GM23338 (cell line): Measurements from ENCODE around the gene TMED8. TPM values are rescaled to one million over a fixed set of nuclear protein-coding genes. Genes with fewer than 3 reads are reported as not detected.
"Not testable (repeated sequence)": the region's sequence is repeated elsewhere in the genome, so short reads cannot be mapped to it uniquely, and the experiment has no call there.

Experiments used
- ATAC-seq: fragments of 200-7000 bp; cut with Tn5 transposase; 3 replicates; pipeline ENCODE4 v1.9.1; 2020
- DNase-seq: peaks from one replicate; pipeline ENCODE4 v3.0.0-alpha.2; 2015; ENCODE audit warnings: low spot score
- H2AFZ ChIP-seq: fragments of 200-600 bp; sonication (generic); 2 replicates; pipeline ENCODE4 v1.8.0; 2016; ENCODE audit warnings: antibody characterized with exemption, mild to moderate bottlenecking, moderate library complexity
- H3F3A ChIP-seq: fragments of 200-600 bp; sonication (generic); replicated peaks from 2 replicates; pipeline ENCODE4 v1.8.0; 2017; ENCODE audit warnings: antibody characterized with exemption, mixed run types, low read depth
- H3K27ac ChIP-seq: fragments of 200-600 bp; sonication (generic); 2 replicates; pipeline ENCODE4 v1.6.1; 2016; ENCODE audit warnings: low read depth
- H3K27me3 ChIP-seq: fragments of 200-600 bp; sonication (generic); 2 replicates; pipeline ENCODE4 v1.8.0; 2016; ENCODE audit warnings: mild to moderate bottlenecking, mixed run types, moderate library complexity; ENCODE audit not compliant: insufficient read depth
- H3K36me3 ChIP-seq: fragments of 200-600 bp; sonication (generic); 2 replicates; pipeline ENCODE4 v1.8.0; 2016; ENCODE audit warnings: mild to moderate bottlenecking; ENCODE audit not compliant: insufficient read depth
- H3K4me1 ChIP-seq: fragments of 200-600 bp; sonication (generic); 2 replicates; pipeline ENCODE4 v1.8.0; 2016; ENCODE audit warnings: mild to moderate bottlenecking, moderate library complexity; ENCODE audit not compliant: insufficient read depth
- H3K4me2 ChIP-seq: fragments of 200-600 bp; sonication (generic); 2 replicates; pipeline ENCODE4 v1.7.1; 2017; ENCODE audit warnings: mixed run types
- H3K4me3 ChIP-seq: fragments of 200-600 bp; sonication (generic); 2 replicates; pipeline ENCODE4 v1.6.1; 2016; ENCODE audit warnings: mixed run types
- H3K79me2 ChIP-seq: fragments of 200-600 bp; sonication (generic); replicated peaks from 2 replicates; pipeline ENCODE4 v1.8.0; 2017; ENCODE audit warnings: mild to moderate bottlenecking; ENCODE audit not compliant: insufficient read depth
- H3K9me2 ChIP-seq: fragments of 200-600 bp; sonication (generic); 2 replicates; pipeline ENCODE4 v1.8.0; 2017; ENCODE audit not compliant: insufficient read depth
- H4K20me1 ChIP-seq: fragments of 200-600 bp; sonication (generic); replicated peaks from 2 replicates; pipeline ENCODE4 v1.8.0; 2017; ENCODE audit warnings: mild to moderate bottlenecking; ENCODE audit not compliant: insufficient read depth
- H3K27ac Mint-ChIP-seq: 2 replicates; pipeline ENCODE4 v1.8.0; 2020; ENCODE audit warnings: inconsistent platforms, mild to moderate bottlenecking, moderate library complexity, mixed read lengths
- H3K27me3 Mint-ChIP-seq: 3 replicates; pipeline ENCODE4 v1.8.0; 2022; ENCODE audit warnings: low read depth, mild to moderate bottlenecking, moderate library complexity, mixed read lengths, inconsistent platforms; ENCODE audit not compliant: insufficient read depth, poor library complexity
- H3K36me3 Mint-ChIP-seq: 3 replicates; pipeline ENCODE4 v1.8.0; 2021; ENCODE audit warnings: low read depth, mild to moderate bottlenecking, inconsistent platforms, moderate library complexity, mixed read lengths
- H3K4me1 Mint-ChIP-seq: 3 replicates; pipeline ENCODE4 v1.8.0; 2020; ENCODE audit warnings: mild to moderate bottlenecking, inconsistent platforms, mixed read lengths
- H3K4me3 Mint-ChIP-seq: 3 replicates; pipeline ENCODE4 v1.8.0; 2021; ENCODE audit warnings: moderate library complexity, mild to moderate bottlenecking, inconsistent platforms, mixed read lengths
- H3K9me3 Mint-ChIP-seq: 3 replicates; pipeline ENCODE4 v1.8.0; 2020; ENCODE audit warnings: moderate library complexity, mild to moderate bottlenecking, inconsistent platforms, mixed read lengths
- CREB1 ChIP-seq: fragments of 250-450 bp; sonication (Bioruptor Pico); IDR thresholded peaks from 2 replicates; pipeline ENCODE4 v1.5.0; 2020; ENCODE audit warnings: low read depth, mild to moderate bottlenecking, moderate library complexity
- EZH2 ChIP-seq: fragments of 200-600 bp; sonication (generic); IDR thresholded peaks from one replicate; pipeline ENCODE4 v1.8.0; 2017; ENCODE audit warnings: antibody characterized with exemption, mild to moderate bottlenecking, low read depth; ENCODE audit not compliant: unreplicated experiment
- EZH2phosphoT487 ChIP-seq: fragments of 200-600 bp; sonication (generic); IDR thresholded peaks from one replicate; pipeline ENCODE4 v1.8.1; 2018; ENCODE audit warnings: antibody characterized with exemption; ENCODE audit not compliant: unreplicated experiment
- JUNB ChIP-seq: IDR thresholded peaks from one replicate; pipeline ENCODE4 v1.6.1; 2016; ENCODE audit warnings: antibody characterized with exemption; ENCODE audit not compliant: unreplicated experiment
- NANOG ChIP-seq: IDR thresholded peaks from 2 replicates; pipeline ENCODE4 v1.6.1; 2016; ENCODE audit warnings: antibody characterized with exemption, borderline replicate concordance
- POLR2AphosphoS5 ChIP-seq: IDR thresholded peaks from 2 replicates; pipeline ENCODE4 v1.6.1; 2016; ENCODE audit warnings: antibody characterized with exemption, low read depth
- ZNF114 ChIP-seq: fragments of 250-450 bp; sonication (Bioruptor Pico); IDR thresholded peaks from 2 replicates; pipeline ENCODE4 v1.5.0; 2020; ENCODE audit warnings: mild to moderate bottlenecking, moderate library complexity
- ZNF331 ChIP-seq: fragments of 250-450 bp; sonication (Bioruptor Pico); IDR thresholded peaks from 2 replicates; pipeline ENCODE4 v1.5.0; 2020; ENCODE audit warnings: low read depth, mild to moderate bottlenecking, moderate library complexity
- polyA plus RNA-seq: library from polyadenylated mRNA; unstranded; fragments of >200 nt; fragmentation: Nextera tagmentation; extraction: Ambion mirVana; gene quantifications from 2 replicates; pipeline ENCODE4 v1.2.1, GENCODE V29; 2016
- total RNA-seq: library from RNA; depleted of rRNA; stranded (reverse); fragments of >200 nt; shearing (Covaris generic); gene quantifications from 2 replicates; pipeline ENCODE4 v1.2.3, GENCODE V29; 2014
- TF ChIP-seq, protein P1 (sequence below): IDR thresholded peaks from one replicate; pipeline ENCODE4 v1.6.1; 2018; ENCODE audit warnings: antibody characterized with exemption; ENCODE audit not compliant: unreplicated experiment
- TF ChIP-seq, protein P2 (sequence below), 2 experiments: fragments of 200-600 bp in 1 of 2; sonication (generic) in 1 of 2; conservative IDR thresholded peaks; 2 replicates each; pipeline versions ENCODE4 v1.5.1 to v1.6.1; 2016 to 2017; ENCODE audit warnings: antibody characterized with exemption in 2 of 2, low read depth in 2 of 2, mild to moderate bottlenecking in 2 of 2, moderate library complexity in 1 of 2

TMED8 gene
- total and polyA plus RNA-seq, 2 experiments from 2014 or later: 4.3 to 13.8 TPM

DNA sequence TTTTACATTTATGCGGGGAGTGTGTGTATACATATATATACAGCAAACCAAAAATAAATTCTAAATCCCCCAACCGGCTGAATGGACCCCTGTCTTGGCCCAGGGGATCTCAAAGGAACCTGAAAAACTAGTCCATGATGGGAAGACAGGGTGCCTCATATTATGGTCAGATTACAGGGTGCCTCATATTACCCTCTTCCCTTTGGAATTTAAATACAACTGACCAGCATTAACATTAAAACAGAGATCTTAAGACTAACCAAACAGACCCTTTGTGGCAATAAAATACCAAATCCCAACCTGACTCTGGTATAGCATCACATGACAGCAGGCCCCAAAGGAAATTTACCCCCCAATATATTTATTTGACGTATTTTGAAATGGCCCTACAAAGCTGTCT is 39.0 kb downstream of the TMED8 start:
- Histone ChIP-seq H3K27ac (peak overlapping the region; percentile 68), H3K4me2 (peak overlapping the region; percentile 23; the same call in 1 of the 2 replicates)

DNA sequence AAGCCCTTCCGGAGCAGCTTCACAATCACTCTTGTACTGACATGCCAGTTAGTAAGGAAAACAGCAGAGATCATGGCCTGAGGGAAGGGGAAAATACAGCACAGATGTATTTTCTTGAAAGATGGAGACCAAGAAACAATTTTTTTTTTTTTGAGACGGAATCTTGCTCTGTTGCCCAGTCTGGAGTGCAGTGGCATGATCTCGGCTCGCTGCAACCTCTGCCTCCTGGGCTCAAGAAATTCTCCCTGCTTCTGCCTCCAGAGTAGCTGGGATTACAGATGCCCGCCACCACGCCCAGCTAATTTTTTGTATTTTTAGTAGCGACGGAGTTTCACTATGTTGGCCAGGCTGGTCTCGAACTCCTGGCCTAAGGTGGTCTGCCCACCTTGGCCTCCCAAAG is 39.6 kb downstream of the TMED8 start:
- not testable (repeated sequence) for H3K4me3 ChIP-seq, H3K4me3 Mint-ChIP-seq, H3K9me2 ChIP-seq, H3K27me3 Mint-ChIP-seq, H4K20me1 ChIP-seq, ATAC-seq, H3K79me2 ChIP-seq, H2AFZ ChIP-seq, H3K36me3 ChIP-seq, H3F3A ChIP-seq, H3K9me3 Mint-ChIP-seq, H3K27me3 ChIP-seq, DNase-seq
- H3K27ac Mint-ChIP-seq: peak overlapping the region; percentile 94
- Histone ChIP-seq H3K4me2 (peak overlapping the region; percentile 23; the same call in 1 of the 2 replicates), H3K4me1 (peaks cover 43% of the 10 kb centered on the region), H3K27ac (peak overlapping the region; percentile 68)
- H3K36me3 Mint-ChIP-seq: peaks cover 18% of the 10 kb centered on the region
- peaks cover 62% of the 10 kb centered on the region for H3K4me1 Mint-ChIP-seq

More for the DNA sequence above, 39.0 kb downstream of the TMED8 start:
- H3K36me3 ChIP-seq: no peaks in the 10 kb centered on the region
- H3K79me2 ChIP-seq: no peaks in the 10 kb centered on the region
- ATAC-seq (peak; percentile 67), DNase-seq (peak; percentile 49)
- no peak overlapping the region for H2AFZ ChIP-seq
- H3K36me3 Mint-ChIP-seq: peaks cover 20% of the 10 kb centered on the region; the same call in 2 of the 3 replicates
- no peaks in the 10 kb centered on the region for H3K27me3 ChIP-seq
- H3K4me3 Mint-ChIP-seq: peak overlapping the region; percentile 47; the same call in 1 of the 3 replicates
- peaks cover 68% of the 10 kb centered on the region for H3K4me1 Mint-ChIP-seq
- H4K20me1 ChIP-seq: no peaks in the 10 kb centered on the region
- H3K9me2 ChIP-seq: no peaks in the 10 kb centered on the region
- no peak for TF ChIP-seq EZH2
- TF ChIP-seq ZNF114 (CRISPR knock-in tag): no peak
- TF ChIP-seq, protein P1, sequence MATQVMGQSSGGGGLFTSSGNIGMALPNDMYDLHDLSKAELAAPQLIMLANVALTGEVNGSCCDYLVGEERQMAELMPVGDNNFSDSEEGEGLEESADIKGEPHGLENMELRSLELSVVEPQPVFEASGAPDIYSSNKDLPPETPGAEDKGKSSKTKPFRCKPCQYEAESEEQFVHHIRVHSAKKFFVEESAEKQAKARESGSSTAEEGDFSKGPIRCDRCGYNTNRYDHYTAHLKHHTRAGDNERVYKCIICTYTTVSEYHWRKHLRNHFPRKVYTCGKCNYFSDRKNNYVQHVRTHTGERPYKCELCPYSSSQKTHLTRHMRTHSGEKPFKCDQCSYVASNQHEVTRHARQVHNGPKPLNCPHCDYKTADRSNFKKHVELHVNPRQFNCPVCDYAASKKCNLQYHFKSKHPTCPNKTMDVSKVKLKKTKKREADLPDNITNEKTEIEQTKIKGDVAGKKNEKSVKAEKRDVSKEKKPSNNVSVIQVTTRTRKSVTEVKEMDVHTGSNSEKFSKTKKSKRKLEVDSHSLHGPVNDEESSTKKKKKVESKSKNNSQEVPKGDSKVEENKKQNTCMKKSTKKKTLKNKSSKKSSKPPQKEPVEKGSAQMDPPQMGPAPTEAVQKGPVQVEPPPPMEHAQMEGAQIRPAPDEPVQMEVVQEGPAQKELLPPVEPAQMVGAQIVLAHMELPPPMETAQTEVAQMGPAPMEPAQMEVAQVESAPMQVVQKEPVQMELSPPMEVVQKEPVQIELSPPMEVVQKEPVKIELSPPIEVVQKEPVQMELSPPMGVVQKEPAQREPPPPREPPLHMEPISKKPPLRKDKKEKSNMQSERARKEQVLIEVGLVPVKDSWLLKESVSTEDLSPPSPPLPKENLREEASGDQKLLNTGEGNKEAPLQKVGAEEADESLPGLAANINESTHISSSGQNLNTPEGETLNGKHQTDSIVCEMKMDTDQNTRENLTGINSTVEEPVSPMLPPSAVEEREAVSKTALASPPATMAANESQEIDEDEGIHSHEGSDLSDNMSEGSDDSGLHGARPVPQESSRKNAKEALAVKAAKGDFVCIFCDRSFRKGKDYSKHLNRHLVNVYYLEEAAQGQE: no peak
- no peak for TF ChIP-seq ZNF331 (CRISPR knock-in tag)
- TF ChIP-seq POLR2AphosphoS5: no peak
- no peak for TF ChIP-seq JUNB
- TF ChIP-seq, protein P2, sequence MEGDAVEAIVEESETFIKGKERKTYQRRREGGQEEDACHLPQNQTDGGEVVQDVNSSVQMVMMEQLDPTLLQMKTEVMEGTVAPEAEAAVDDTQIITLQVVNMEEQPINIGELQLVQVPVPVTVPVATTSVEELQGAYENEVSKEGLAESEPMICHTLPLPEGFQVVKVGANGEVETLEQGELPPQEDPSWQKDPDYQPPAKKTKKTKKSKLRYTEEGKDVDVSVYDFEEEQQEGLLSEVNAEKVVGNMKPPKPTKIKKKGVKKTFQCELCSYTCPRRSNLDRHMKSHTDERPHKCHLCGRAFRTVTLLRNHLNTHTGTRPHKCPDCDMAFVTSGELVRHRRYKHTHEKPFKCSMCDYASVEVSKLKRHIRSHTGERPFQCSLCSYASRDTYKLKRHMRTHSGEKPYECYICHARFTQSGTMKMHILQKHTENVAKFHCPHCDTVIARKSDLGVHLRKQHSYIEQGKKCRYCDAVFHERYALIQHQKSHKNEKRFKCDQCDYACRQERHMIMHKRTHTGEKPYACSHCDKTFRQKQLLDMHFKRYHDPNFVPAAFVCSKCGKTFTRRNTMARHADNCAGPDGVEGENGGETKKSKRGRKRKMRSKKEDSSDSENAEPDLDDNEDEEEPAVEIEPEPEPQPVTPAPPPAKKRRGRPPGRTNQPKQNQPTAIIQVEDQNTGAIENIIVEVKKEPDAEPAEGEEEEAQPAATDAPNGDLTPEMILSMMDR (conservative IDR thresholded peaks at IDR 0.05; ENCODE audit: low read depth in 2 of 2): no peak
- TF ChIP-seq EZH2phosphoT487: no peak
- no peak; the same call in 1 of the 2 replicates for TF ChIP-seq NANOG
- TF ChIP-seq CREB1: no peak
- H3K27ac Mint-ChIP-seq: peak overlapping the region; percentile 94
- no peaks in the 10 kb centered on the region for H3F3A ChIP-seq
- no peak overlapping the region for H3K4me3 ChIP-seq
- H3K9me3 Mint-ChIP-seq: no peaks in the 10 kb centered on the region
- no peaks in the 10 kb centered on the region for H3K27me3 Mint-ChIP-seq
- H3K4me1 ChIP-seq: peaks cover 43% of the 10 kb centered on the region
